ENCODE measurements around the gene TRIM40.
"Not testable (repeated sequence)": the region's sequence is repeated elsewhere in the genome, so short reads cannot be mapped to it uniquely, and the experiment has no call there.

Gene TRIM40

DNA sequence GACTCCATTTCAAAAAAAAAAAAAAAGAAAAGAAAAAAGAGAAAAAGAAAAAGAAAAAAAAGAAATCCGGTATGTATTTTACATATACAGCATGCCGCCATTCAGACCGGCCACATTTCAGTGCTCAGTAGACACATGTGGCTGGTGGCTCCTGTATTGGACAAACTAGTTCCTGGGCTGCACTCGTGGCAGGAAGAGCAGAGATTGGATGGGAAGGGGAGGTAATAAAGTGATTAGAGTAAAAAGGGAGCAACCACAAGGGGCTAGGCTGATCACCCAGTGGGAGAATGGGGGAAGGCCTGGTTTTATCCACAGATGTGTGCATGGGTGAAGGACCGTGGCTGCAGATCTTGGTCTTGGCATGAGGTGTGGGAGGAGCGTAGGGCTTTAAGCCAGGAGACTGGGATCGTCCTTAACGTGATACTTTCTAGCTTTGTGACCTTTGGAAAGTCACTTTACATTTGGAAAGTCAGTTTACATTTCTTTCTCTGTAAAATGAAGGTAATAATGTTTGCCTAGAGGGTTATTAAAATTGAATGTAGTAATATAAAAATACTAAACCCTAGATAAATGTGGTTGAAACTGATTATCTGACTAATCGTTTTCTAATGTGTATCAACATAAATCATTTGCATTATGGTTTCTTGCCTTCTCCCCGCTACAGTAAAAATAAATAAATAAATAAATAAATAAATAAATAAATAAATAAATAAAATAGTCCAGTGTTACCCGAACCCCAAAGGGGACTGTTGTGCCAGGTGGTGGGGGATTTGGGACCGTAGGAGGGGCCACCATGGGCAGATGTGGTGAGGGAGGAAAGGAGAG, 26.5 kb downstream of the TRIM40 start:
- in situ Hi-C loops (cut with MboI; ENCODE audit: low sequenced_read_pairs), result no loop called here

DNA sequence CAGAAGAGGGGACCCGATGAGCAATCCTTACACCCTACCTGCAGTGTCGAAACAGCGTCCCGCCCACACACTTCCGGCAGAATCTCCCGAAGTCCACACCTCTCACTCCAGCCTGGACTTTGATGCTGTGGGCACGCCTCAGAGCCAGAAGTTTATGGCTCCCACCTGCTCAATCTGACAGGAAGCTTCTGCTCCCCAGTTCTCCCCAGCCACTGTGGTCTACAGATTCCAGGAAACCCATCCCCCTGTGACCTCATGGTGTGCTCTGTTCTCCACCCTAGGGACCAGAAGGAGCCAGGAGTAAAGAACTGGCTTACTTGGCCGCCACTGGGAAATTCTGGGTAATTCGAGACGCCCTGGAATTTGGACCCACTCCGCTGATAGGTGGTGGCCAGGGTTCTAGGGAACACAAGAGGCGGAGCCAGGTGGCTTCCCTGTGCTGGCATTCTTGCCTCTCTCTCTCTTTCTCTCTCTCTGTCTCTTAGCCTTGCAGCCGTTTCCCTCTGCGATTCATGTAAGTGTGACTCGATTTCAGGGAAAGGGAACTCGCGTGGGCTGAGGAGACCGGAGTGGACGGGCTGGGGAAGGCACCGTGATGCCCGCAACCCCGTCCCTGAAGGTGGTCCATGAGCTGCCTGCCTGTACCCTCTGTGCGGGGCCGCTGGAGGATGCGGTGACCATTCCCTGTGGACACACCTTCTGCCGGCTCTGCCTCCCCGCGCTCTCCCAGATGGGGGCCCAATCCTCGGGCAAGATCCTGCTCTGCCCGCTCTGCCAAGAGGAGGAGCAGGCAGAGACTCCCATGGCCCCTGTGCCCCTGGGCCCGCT, 27.4 kb downstream of the TRIM40 start, which contains the start of gene TRIM15:
Gene TRIM15 (plus strand): TSS at position 457 of the 828 bp plus-strand sequence. CDS start 139 bp downstream, at position 596.
- in situ Hi-C loops (cut with MboI; ENCODE audit: low sequenced_read_pairs), result no loop called here

DNA sequence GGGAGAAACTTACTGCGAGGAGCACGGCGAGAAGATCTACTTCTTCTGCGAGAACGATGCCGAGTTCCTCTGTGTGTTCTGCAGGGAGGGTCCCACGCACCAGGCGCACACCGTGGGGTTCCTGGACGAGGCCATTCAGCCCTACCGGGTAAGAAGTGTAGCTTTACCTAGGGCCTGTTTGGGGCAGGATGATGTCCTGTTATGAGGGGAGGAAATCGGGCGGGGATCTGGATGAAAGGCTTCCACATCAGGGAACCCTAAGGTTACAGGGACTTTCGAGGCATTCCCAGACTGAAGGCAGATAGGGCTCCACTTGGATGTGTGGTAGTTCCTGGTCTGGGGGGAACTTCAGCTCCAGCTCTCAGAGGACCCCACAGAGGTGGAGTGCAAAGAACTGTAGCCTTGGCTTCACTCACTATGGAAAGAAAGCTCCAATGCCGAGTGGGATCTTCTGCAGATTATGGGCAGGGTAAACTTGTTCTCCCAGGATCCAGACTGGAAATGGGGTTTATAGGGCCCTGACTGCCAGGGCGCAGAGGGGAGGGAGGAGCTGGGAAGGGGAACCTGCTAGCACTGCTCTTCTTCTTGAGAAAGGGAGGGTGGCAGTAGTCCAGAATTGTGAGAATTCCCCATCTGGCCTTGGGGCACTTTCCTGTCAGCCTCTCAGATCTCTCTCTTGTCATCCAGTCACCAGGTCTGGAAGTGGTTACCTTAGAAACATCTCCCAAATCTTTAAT, 28.1 kb downstream of the TRIM40 start:
- in situ Hi-C loops (cut with MboI; ENCODE audit: low sequenced_read_pairs), result no loop called here

DNA sequence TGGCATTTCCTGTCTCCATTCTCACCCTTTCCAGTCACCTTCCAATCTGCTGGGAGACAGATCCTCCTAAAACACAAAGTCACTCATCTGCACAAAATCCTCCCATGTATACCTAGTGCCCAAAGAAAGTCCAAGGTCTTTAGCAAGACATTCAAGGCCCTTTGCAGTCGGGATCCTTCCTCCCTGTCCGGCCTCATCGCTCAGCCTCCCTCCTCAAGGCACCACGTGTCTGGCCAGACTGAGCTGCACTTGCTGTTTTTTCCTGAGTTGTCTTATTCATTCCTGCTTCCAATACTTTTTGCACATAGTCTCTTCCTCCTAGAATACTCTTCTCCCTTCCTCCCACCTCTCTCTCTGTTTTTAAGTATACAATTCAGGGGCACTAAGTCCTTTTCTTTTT, 28.8 kb downstream of the TRIM40 start:
- in situ Hi-C loops (cut with MboI; ENCODE audit: low sequenced_read_pairs), result no loop called here

DNA sequence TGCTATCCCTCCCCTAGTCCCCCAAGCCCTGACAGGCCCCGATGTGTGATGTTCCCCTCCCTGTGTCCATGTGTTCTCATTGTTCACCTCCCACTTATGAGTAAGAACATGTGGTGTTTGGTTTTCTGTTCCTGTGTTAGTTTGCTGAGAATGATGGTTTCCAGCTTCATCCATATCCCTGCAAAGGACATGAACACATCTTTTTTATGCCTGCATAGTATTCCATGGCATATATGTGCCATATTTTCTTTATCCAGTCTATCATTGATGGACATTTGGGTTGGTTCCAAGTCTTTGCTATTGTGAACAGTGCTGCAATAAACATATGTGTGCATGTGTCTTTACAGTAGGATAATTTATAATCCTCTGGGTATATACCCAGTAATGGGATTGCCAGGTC, 29.3 kb downstream of the TRIM40 start:
- in situ Hi-C loops (cut with MboI; ENCODE audit: low sequenced_read_pairs), result not testable (repeated sequence)

DNA sequence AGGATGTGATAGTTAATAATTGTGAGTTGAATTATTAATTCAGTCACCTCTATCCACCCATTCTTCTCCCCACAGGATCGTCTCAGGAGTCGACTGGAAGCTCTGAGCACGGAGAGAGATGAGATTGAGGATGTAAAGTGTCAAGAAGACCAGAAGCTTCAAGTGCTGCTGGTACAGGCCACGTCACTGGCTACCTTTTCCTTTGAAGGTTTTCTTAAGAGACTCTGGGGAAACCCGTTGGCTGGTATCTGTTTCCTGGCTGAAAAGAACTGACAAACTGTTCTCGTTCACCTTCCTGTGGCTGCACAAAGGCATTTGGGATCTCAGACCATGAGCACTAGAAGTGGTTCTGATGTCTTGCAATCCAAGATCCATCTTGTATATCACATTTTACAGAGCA, 31.2 kb downstream of the TRIM40 start:
- in situ Hi-C loops (cut with MboI; ENCODE audit: low sequenced_read_pairs), result no loop called here

DNA sequence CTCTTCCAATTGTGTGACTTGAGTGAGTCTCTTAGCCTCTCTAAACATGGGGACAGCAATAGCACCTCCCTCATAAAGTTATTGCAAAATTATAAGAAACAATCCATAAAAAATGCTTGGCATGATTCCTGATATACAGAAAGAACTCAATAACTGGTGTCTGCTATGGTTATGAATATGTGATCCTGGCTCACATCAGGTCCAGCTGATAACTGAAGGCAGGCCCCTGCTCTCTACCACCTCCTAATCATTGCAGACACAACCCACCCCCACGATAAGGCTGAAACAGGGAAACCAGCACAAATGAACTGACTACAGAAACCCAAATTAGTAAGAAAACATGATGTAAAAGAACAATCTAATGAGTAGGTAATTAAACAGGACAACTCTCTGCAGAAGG, 32.8 kb downstream of the TRIM40 start:
- in situ Hi-C loops (cut with MboI; ENCODE audit: low sequenced_read_pairs), result no loop called here

DNA sequence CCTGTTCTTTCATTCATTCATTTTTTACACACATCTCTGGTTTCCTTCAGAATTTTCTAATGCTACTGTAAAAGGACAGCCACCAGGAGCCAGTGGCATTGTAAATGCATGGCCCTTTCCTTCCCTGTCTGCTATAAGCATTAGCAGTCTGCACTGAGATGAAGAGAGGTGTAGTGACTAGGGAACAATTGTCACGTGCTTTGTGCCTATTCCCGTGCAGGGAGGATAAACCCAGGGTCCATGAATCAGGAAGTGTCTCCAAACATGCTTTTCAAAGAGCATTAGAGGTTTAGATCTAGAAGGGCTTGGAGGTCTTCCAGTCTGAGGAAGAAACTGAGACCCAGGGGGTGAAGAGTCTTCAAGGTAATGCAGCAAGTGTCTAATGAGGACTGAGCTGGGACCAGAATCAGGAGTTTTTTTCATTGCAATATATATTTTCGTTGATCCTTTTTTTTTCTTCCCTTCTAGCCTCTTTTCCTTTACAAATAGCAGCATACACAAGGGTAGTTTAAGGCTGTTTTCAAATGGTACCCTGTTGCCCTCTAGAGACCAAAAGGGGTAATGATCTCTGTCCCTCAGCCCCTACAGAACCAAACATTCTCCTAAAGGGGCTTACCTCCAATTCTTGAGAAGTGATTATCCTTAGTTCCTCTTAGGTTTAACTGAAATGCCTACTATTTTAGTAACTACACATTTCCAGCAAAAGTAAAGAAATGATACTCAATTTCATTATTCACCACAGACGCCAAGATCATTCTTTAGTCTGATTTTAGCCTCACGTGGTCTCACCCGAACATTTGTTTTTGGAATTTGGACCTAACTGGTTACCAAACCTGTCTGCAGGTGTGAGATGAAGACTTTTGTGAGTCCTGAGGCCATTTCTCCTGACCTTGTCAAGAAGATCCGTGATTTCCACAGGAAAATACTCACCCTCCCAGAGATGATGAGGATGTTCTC, 34.0 kb downstream of the TRIM40 start:
- in situ Hi-C loops (cut with MboI; ENCODE audit: low sequenced_read_pairs), result no loop called here

DNA sequence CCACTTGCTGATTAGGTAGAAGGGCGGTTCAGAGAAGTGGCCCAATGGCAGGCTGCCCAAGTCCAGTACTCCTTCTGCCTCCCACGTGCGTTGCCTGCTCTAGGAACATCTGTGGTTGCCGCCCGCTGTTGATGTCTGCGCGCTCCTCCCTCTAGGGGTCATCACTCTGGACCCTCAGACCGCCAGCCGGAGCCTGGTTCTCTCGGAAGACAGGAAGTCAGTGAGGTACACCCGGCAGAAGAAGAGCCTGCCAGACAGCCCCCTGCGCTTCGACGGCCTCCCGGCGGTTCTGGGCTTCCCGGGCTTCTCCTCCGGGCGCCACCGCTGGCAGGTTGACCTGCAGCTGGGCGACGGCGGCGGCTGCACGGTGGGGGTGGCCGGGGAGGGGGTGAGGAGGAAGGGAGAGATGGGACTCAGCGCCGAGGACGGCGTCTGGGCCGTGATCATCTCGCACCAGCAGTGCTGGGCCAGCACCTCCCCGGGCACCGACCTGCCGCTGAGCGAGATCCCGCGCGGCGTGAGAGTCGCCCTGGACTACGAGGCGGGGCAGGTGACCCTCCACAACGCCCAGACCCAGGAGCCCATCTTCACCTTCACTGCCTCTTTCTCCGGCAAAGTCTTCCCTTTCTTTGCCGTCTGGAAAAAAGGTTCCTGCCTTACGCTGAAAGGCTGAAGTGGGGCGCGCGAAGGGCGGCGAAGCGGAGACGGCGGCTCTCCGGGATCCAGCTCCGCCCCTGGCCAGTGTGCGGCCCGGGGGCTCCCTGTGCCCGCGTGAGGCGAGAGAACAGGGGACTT, 35.9 kb downstream of the TRIM40 start:
- in situ Hi-C loops (cut with MboI; ENCODE audit: low sequenced_read_pairs), result no loop called here

DNA sequence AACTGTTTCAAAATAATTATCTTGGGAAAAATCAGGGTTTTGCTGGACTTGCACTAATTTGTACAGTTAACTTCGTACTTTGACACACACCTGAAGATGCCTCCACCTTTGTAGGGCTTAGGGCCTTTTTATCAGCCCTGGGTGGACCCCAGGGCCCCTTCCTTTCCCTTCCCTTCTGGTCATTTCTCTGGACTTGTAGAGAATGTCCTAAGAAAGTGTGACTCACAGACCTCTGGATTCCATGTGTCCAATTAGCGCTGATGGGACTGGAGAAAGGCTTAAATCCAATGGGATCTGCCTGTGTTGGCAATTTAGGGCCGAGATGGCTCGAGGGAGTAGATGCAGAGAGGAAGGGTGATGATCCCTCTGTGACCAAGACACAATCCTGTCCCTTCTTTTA, 36.7 kb downstream of the TRIM40 start:
- in situ Hi-C loops (cut with MboI; ENCODE audit: low sequenced_read_pairs), result no loop called here

DNA sequence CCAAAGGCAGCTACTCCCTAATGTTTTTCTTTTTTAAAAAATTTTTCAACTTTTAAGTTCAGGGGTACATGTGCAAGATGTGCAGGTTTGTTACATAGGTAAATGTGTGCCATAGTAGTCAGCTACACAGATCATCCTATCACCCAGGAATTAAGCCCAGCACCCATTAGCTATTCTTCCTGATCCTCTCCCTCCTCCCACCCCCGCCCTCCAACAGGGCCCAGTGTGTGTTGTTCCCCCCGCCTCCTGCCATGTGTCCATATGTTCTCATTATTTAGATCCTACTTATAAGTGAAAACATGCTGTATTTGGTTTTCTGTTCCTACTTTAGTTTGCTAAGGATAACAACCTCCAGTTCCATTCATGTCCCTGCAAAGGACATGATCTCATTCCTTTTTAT, 39.8 kb downstream of the TRIM40 start:
- in situ Hi-C loops (cut with MboI; ENCODE audit: low sequenced_read_pairs), result no loop called here

DNA sequence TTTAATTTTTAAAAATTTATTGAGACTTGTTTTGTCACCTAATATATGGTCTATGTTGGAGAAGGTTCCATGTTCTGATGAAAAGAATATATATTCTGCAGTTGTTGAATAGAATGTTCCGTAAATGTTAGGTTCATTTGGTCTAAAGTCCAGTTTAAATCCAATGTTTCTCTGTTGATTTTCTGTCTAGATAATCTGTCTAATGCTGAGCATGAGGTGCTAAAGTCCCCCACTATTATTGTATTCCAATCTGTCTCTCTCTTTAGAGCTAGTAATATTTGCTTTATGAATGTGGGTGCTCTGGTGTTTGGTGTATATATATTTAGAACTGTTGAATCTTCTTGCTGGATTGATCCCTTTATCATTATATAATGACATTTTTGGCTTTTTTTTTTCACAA, 42.9 kb downstream of the TRIM40 start:
- in situ Hi-C loops (cut with MboI; ENCODE audit: low sequenced_read_pairs), result no loop called here

DNA sequence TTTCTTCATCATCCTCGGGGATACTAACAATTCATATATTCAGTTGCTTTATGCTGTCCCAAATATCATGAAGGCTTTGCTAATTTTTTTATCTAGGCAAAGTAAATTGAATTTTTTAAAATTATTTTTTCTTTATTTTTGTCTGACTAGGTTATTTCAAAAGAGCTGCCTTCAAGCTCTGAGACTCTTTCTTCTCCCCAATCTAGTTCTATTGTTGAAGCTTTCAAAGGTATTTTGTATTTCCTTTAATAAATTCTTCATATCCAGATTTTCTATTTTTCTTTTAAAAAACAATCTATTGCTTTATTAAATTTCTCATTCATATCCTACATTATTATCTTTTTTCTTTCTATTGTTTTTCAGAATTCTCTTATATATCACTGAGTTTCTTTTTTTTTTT, 44.2 kb downstream of the TRIM40 start:
- in situ Hi-C loops (cut with MboI; ENCODE audit: low sequenced_read_pairs), result no loop called here

DNA sequence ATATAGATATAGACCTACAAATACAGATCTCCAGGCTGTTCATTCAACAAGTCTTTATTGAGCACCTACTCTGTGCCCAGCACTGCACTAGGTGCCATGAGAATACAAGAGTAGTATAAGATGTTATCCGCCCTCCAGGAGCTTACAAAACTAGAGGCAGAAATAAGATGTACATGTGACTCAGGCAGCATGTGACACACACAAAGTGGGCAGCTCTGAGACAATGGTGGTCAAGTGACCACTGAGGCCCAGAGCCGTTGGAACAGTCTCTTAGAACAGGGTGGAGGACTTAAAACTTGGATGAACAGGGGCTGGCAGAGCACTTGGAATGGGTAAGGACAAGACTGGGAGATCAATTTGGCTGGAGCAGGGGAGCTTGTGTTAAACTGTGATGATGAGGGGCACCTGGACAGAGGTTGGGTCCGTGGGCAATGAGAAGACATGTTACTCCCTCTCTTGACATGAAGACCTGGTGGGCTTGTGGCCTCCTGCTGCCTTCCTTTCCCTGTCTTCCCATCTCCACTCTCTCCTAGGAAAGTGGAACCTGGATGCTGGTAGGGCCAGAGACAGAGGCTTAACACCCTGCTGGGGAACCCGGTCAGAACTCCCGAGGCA, 48.6 kb downstream of the TRIM40 start:
- in situ Hi-C loops (cut with MboI; ENCODE audit: low sequenced_read_pairs), result no loop called here

DNA sequence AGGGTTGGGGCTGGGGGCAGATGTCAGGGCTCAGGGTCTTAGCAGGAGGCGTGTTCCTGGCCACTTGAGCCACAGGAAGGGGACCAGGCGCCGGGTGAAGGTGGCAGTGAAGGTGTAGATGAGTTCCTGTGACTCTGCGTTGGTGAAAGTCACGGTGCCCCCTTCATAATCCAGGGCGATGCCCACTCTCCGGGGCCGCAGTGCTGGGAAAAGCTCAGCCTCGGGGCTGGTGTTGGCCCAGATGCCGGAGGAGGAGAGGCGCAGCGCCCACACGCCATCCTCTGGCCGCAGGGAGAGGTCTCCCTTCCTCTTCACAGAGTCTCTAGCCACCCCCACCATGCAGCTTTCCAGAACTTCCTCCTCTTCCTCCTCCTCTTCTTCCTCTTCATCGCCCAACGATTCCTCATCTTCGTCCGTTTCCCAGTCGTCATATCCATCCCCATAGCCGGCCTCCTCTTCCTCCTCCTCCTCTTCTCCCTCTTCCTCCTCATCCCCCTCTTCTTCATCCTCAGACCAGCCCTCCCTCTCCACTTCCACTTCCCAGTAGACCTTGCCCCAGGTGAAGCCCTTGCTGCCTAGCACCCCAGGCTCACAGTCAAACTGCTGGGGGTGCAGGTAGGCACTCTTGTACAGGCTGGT, 50.0 kb downstream of the TRIM40 start:
- in situ Hi-C loops (cut with MboI; ENCODE audit: low sequenced_read_pairs), result no loop called here

DNA sequence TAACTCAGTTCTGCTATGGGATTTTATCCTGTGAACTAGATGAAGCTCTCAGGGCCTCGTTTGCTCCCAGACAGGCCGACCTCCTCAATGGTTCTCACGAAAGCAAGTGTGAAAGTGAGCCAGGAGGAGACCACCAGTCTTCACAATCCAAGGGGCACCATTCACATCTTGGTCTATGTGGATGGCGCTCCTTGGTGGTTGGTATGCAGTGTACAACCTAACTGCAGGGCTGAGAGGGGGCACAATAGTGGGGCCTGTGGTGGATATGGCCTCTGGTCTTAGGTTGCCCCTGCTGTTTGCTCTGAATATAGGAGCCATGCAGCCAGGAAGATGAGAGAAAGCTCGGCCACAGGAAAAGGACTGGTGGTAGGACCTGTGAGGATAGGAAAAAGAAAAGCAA, 52.6 kb downstream of the TRIM40 start:
- in situ Hi-C loops (cut with MboI; ENCODE audit: low sequenced_read_pairs), result no loop called here

DNA sequence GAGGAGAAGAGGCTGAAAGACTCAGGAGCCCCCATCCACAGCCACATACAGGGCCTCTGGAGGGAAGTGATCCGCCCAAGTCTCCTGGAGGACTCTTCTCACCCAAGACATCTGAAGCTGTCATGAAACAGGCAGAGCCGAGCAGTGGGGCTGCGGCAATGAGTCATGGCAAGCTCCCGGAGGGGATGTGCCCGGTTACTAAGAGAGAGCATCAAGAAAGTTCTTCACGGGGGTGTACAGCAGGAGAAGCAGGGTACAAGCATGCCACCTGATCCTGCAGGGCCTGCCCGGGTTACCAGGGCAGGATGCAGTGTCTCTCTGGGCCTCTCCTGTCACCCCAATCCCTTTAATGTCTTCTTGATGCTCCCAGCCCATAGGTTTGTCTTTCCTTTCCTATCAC, 56.1 kb downstream of the TRIM40 start:
- in situ Hi-C loops (cut with MboI; ENCODE audit: low sequenced_read_pairs), result no loop called here

DNA sequence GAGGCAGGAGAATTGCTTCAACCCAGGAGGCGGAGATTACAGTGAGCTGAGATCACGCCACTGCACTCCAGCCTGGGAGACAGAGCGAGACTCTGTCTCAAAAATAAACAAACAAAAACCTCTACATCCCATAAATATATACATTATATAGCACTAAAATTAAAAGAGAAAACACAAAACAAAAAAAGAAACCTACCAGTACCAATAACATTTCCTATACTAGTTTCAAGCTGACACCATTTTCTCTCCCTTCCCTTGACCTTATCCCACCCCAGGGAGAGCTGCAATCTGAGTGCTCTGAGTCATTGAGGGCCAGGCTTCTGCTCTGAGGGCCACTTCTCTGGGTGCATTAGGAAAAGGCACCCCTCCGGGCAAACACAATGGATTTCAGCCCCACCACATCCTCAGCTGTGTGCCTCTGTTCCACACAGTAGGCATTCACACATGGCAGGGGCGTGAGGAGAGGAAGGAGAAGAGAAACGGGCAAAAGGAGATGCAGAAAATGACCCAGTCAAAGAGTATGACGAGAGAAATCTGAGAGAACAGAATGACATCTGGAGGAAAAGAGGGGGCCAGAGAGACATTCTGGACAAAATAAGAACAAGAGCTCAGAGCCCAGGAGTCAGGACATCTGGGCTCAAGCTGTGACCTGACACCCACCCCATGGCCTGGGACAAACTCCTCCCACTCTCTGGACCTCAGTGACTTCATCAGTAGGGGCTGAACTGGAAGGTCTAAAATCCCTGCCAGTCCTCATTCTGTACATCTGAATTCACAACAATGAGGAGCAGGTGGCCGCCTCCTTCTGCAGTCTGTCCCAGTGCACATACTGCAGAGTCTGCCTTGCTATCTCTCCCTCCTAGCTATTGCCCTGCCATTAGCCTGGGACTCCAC, 59.1 kb downstream of the TRIM40 start:
- in situ Hi-C loops (cut with MboI; ENCODE audit: low sequenced_read_pairs), result no loop called here
